ENCODE results near the gene ANKRD2.

- TF ChIP-seq SUZ12 (IDR thresholded peaks at IDR 0.05) (no peak), NFRKB (IDR thresholded peaks at IDR 0.05) (no peak), BHLHE40 (IDR thresholded peaks at IDR 0.05; ENCODE audit: borderline replicate concordance) (no peak), L3MBTL2 (conservative IDR thresholded peaks at IDR 0.05) (no peak), ZNF384 (IDR thresholded peaks at IDR 0.05) (no peak), FOXA1 (IDR thresholded peaks at IDR 0.05) (no peak)
Observed at GRCh38 chr10:97623277-97623676, 50.7 kb downstream of the ANKRD2 start.
